GM19240 (cell line): ENCODE results near the gene COA8.

Experiments
- DNase-seq: peaks from one replicate; pipeline ENCODE4 v3.0.0; 2011; ENCODE audit warnings: low spot score; ENCODE audit not compliant: insufficient read length

The COA8 gene

DNA sequence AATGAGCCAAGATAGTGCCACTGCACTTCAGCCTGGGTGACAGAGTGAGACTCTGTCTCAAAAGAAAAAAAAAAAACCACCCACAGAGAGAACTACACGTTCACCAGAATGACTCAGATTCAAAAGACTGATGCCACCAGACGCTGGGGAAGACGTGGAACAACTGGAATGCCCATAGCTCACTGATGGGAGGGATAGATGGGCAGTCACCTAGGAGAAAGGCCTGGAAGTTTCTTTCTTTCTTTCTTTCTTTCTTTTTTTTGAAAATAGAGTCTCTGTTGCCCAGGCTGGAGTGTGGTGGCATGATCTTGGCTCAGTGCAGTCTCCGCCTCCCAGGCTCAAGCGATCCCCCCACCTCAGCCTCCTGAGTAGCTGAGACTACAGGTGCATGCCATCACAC, 56.3 kb downstream of the COA8 start:
- no peak for DNase-seq

GRCh38 chr14:103621860-103622259, 59.1 kb downstream of the COA8 start:
- DNase-seq = no peak

DNA sequence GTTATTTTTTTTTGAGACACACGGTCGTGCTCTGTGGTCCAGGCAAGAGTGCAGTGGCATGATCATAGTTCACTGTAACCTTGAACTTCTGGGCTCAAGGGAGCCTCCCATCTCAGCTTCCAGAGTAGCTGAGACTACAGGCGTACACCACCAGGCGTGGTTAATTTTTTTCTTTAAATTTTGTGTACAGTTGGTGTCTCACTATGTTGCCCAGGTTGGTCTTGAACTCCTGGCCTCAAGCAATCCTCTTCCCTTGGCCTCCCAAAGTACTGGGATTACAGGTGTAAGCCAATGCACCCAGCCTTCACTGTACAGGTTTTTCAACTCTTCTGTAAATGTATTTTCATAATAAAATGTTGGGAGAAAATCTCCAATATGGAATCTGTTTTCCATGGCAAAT, 60.5 kb downstream of the COA8 start:
- DNase-seq = no peak

DNA sequence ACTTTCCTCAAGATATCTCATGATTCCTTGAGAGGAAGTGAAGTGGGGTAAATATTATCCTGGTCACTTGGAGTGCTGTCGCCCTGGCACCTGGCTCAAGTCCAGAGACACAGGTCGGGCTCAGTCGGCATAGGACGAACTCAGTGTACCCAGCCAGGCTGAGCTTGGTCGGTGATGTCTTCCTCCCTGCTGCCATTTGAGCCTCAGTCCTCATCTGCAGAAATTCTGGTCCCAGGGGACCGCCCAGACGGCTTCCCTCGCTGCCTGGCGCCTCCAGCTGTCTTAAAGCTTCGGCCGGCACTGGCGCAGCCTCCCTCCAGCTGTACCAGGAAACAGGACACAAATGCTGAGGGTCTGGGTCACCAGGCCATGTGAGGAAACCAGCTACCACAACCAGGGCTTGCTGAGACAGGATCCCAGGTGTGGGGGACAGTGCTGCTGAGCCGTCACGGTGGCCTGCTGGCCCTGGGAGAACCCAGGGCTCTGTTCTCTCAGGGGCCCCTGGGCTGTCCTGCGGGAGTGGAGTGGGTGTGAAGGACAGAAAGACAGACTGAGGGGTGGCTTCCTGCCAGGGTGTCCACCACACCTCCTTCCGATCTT, 61.2 kb downstream of the COA8 start:
- DNase-seq = no peak

GRCh38 chr14:103624860-103625259, 62.1 kb downstream of the COA8 start:
- DNase-seq = no peak

DNA sequence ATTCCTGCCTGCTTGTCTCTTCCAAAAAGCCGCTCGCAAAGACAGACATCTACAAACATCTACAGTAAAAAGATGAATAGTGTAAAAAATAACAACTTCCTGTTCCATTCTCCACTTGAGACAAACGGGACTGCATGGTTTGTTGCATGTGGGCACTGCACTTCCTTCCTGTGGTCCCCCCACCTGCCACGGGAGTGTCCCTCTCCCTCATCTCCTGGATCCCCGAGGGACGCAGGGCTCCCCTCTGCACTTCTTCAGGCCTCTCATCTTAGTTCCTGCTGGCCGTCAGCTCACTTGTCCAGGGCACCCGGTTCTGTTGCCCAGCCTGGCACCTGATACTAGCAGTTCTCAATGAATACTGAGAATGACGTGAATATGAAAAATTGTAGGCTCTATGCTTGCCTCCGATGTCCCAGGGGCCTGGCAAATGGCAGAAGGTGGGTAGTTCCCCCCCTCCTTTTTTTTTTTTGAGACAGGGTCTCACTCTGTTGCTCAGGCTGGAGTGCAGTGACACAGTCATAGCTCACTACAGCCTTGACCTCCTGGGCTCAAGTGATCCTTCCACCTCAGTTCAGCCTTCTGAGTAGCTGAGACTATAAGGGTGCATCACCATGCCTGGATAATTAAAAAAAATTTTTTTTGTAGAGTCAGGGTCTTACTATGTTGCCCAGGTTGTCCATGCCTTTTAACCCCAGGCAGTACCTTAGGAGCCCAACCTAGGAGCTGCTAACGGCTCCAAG, 62.8 kb downstream of the COA8 start:
- DNase-seq = no peak

DNA sequence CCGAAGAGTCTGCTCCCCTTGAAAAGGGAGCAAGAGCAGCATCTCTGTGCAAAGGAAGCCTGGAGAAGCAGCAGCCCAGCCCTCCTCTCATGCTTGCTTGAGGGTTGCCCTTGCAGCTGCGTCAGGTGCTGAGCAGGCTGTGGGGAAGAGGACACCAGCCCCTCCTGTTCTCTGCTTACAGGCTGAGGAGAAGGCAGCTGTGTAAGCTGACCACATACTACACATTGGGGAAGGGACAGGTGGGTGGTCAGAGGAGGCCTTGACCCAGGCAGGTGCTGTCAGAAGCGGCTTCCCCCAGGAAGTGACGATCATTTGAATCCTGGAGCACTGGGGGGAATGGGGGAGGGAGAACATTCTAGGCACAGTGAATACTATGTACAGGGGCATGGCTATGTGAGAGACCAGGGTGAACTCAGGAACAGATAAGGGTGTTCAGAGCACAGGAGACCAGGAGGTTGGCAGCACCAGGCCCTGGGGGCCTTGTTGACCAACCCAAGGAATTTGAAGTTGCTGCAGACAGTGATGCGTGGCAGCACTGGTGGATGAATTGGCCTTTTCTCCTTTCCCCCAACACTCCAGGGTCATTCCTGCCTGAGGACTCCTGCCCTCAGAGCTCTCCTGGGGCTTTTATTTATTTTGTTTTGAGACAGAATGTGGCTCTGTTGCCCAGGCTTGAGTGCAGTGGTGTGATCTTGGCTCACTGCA, 63.5 kb downstream of the COA8 start:
- DNase-seq = no peak

GRCh38 chr14:103627073-103628025, 64.6 kb downstream of the COA8 start:
- no peak for DNase-seq

- DNase-seq = no peak
Observed at GRCh38 chr14:103628221-103628683, 65.5 kb downstream of the COA8 start.

DNA sequence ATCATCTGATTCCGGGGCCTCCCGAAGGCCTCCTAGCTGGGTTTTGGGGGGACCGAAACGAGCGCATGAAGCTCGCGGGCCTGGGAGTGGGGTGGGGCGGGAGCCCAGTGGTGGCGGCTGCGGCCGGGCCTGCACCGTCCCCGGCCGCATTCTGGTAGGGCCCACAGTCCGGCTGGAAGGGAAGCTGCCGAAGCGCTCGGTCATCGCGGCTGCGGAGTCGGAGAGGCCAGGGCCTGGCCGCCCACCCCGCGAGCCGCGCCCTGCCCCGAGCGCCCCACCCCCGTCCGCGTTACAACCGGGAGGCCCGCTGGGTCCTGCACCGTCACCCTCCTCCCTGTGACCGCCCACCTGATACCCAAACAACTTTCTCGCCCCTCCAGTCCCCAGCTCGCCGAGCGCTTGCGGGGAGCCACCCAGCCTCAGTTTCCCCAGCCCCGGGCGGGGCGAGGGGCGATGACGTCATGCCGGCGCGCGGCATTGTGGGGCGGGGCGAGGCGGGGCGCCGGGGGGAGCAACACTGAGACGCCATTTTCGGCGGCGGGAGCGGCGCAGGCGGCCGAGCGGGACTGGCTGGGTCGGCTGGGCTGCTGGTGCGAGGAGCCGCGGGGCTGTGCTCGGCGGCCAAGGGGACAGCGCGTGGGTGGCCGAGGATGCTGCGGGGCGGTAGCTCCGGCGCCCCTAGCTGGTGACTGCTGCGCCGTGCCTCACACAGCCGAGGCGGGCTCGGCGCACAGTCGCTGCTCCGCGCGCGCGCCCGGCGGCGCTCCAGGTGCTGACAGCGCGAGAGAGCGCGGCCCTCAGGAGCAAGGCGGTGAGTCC, 66.1 kb downstream of the COA8 start, which contains the start of gene KLC1:
KLC1 (plus strand) TSS at position 528 of the 819 bp plus-strand sequence. CDS start 25,354 bp downstream, outside the sequence.
- DNase-seq = peak; percentile 57

DNA sequence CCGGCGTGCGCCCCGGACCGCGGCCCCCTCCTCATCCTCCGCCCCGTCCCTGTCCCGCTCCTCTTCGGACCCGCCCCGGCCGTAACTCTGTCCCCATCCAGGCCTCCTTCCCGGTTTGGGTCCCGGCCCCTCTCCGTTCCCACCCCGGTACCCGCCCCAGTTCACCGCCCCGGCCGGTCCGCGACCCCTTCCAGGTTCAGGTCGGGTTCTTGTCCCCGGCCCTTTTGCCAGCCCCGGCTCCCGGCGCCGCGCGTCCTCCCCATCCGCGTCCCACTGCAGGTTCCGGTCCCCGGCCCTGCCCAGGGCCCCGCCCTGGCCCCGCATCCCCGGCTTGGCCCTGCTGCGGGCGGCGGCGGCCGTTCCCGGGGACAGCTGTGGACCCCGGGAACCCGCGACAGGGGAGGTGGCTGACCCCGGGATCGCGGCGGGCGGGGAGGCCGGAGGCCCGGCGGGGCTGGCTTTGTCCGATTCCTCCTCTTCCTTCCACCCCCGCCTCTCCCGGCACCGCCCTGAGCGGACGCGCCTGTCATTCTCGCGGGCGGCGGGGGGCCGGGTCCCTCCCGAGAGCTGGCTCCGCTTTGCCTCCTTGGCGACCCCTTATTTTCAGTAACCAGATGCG, 66.9 kb downstream of the COA8 start:
- DNase-seq = peak; percentile 38

- DNase-seq = no peak
Observed at GRCh38 chr14:103630364-103631108, 67.8 kb downstream of the COA8 start.

DNA sequence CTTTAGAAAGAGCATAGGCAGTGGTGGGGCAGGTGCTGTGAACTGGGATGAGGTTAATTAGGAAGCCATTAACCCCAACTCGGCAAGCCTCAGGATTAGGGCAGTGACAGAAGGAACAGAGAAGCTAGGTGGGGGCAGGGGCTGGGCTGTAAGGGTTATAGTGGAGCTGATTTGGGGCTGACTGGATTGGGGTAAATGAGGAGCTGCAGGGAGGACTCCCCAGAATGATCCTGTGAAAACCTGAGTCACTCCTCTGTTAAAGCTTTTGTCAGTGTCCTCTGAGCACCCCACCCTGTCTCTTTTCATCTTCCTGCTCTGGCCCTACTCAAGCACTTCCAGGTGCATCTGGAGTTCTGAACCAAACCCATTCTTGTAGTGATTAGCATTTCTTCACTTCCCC, 70.6 kb downstream of the COA8 start:
- DNase-seq = no peak

- no peak for DNase-seq
Observed at GRCh38 chr14:103634156-103634555, 71.4 kb downstream of the COA8 start.

DNA sequence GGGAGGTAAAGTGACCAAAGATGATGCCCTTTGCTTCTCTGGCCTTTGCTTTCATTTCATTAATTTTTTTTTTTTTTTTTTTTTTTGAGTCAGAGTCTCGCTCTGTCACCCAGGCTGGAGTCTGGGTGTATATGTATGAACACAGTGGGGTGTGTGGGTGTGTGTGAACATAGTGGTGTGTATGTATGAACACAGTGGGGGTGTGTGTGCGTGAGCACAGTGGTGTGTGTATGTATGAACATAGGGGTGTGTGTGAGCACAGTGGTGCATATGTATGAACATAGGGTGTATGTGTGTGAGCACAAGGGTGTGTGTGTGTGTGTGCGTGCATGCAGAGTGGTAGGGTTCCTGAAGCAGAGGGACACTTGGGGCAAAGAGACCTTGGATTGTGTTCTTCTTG, 75.8 kb downstream of the COA8 start:
- no peak for DNase-seq
